ENCODE measurements around the gene ANKRD52. TPM values are rescaled to one million over a fixed set of nuclear protein-coding genes. Genes with fewer than 3 reads are reported as not detected.
"Not testable (repeated sequence)": the region's sequence is repeated elsewhere in the genome, so short reads cannot be mapped to it uniquely, and the experiment has no call there.

The ANKRD52 gene
- total RNA-seq, 1 donor from 2014 or later, result 28.0 TPM

GRCh38 chr12:56280849-56281248 lies 22.7 kb upstream of the ANKRD52 start:
- ATAC-seq (peak; percentile 31), DNase-seq (no peak)
- Histone ChIP-seq H3K27me3 (no peaks in the 10 kb centered on the region), H3K4me1 (no peaks in the 10 kb centered on the region), H3K4me3 (no peak overlapping the region), H3K36me3 (peaks cover 98% of the 10 kb centered on the region), H3K9me3 (no peaks in the 10 kb centered on the region), H3K27ac (no peak overlapping the region)
- no peak for TF ChIP-seq CTCF (IDR thresholded peaks at IDR 0.05)
- intact Hi-C loops (cut with DNase I), result no loop called here

GRCh38 chr12:56278905-56279304 lies 20.7 kb upstream of the ANKRD52 start:
- H3K4me1 ChIP-seq, result no peaks in the 10 kb centered on the region
- H3K27me3 ChIP-seq, result no peaks in the 10 kb centered on the region
- intact Hi-C loops (cut with DNase I), result no loop called here
- H3K9me3 ChIP-seq, result no peaks in the 10 kb centered on the region
- ATAC-seq (no peak), DNase-seq (peak; percentile 8)
- no peak for TF ChIP-seq CTCF (IDR thresholded peaks at IDR 0.05)
- H3K27ac ChIP-seq, result no peak overlapping the region
- H3K4me3 ChIP-seq, result no peak overlapping the region
- peaks cover 99% of the 10 kb centered on the region for H3K36me3 ChIP-seq

- Histone ChIP-seq H3K4me3 (no peak overlapping the region), H3K27ac (no peak overlapping the region), H3K4me1 (no peaks in the 10 kb centered on the region), H3K36me3 (peaks cover 91% of the 10 kb centered on the region), H3K9me3 (no peaks in the 10 kb centered on the region), H3K27me3 (no peaks in the 10 kb centered on the region)
- ATAC-seq (no peak), DNase-seq (no peak)
- TF ChIP-seq CTCF (IDR thresholded peaks at IDR 0.05), result no peak
- intact Hi-C loops (cut with DNase I), result no loop called here
Measured at GRCh38 chr12:56274299-56274698, 16.1 kb upstream of the ANKRD52 start.

GRCh38 chr12:56272468-56272867 lies 14.3 kb upstream of the ANKRD52 start:
- peaks cover 73% of the 10 kb centered on the region for H3K36me3 ChIP-seq
- H3K4me1 ChIP-seq; H3K27me3 ChIP-seq; DNase-seq; intact Hi-C loops (cut with DNase I); H3K27ac ChIP-seq; H3K9me3 ChIP-seq; ATAC-seq; H3K4me3 ChIP-seq: not testable (repeated sequence)

- ATAC-seq, result no peak
Measured at GRCh38 chr12:56271031-56271430, 12.8 kb upstream of the ANKRD52 start.

GRCh38 chr12:56267443-56268071 lies 9.4 kb upstream of the ANKRD52 start:
- Histone ChIP-seq H3K36me3 (peaks cover 25% of the 10 kb centered on the region), H3K4me1 (peaks cover 15% of the 10 kb centered on the region), H3K27ac (peak overlapping the region; percentile 93), H3K9me3 (no peaks in the 10 kb centered on the region), H3K27me3 (no peaks in the 10 kb centered on the region), H3K4me3 (peak overlapping the region; percentile 78)
- peak; percentile 30 for DNase-seq
- intact Hi-C loops (cut with DNase I), result no loop called here
- no peak for TF ChIP-seq CTCF (IDR thresholded peaks at IDR 0.05)
- peak; percentile 4 for ATAC-seq

More at GRCh38 chr12:56271031-56271430, 12.8 kb upstream of the ANKRD52 start:
- H3K4me3 ChIP-seq, result no peak overlapping the region
- no peaks in the 10 kb centered on the region for H3K9me3 ChIP-seq
- DNase-seq, result no peak
- no peak for TF ChIP-seq CTCF (IDR thresholded peaks at IDR 0.05)
- peaks cover 10% of the 10 kb centered on the region for H3K4me1 ChIP-seq
- H3K27me3 ChIP-seq, result no peaks in the 10 kb centered on the region
- H3K36me3 ChIP-seq, result peaks cover 60% of the 10 kb centered on the region
- H3K27ac ChIP-seq, result no peak overlapping the region
- intact Hi-C loops (cut with DNase I), result no loop called here
